ENCODE measurements around the gene ZNF618. TPM values are rescaled to one million over a fixed set of nuclear protein-coding genes. Genes with fewer than 3 reads are reported as not detected.

Gene ZNF618
- polyA plus RNA-seq, 4 donors, result 0.22 to 5.5 (median 1.9) TPM

GRCh38 chr9:113978725-113979342 is 102.7 kb downstream of the ZNF618 start:
- FAIRE-seq, result no peak
- Histone ChIP-seq H3K9me3 (ENCODE audit: control insufficient read depth in 2 of 2, insufficient read depth in 1 of 2, low read depth in 1 of 2, low read length in 1 of 2) (no peaks in the 10 kb centered on the region), H3K27ac (ENCODE audit: low read depth in 1 of 3, low read length in 2 of 3) (no peak overlapping the region), H3K27me3 (ENCODE audit: control insufficient read depth in 3 of 3, insufficient read depth in 3 of 3, low read length in 3 of 3) (no peaks in the 10 kb centered on the region), H3K4me1 (ENCODE audit: control insufficient read depth in 3 of 3, insufficient read depth in 2 of 3, low read depth in 1 of 3, low read length in 2 of 3) (peaks cover 0 to 3% (median 0%) of the 10 kb centered on the region in 3 donors), H3K36me3 (ENCODE audit: control insufficient read depth in 3 of 3, insufficient read depth in 2 of 3, low read depth in 1 of 3, low read length in 3 of 3) (peaks cover 0 to 4% (median 0%) of the 10 kb centered on the region in 3 donors), H3K4me3 (ENCODE audit: low read depth in 1 of 3, low read length in 3 of 3) (no peak overlapping the region)
- 89 to 99% (median 91%) methylated on average over 6 of the region's 6 CpGs for WGBS, 3 donors
- DNase-seq, result no peak

DNA sequence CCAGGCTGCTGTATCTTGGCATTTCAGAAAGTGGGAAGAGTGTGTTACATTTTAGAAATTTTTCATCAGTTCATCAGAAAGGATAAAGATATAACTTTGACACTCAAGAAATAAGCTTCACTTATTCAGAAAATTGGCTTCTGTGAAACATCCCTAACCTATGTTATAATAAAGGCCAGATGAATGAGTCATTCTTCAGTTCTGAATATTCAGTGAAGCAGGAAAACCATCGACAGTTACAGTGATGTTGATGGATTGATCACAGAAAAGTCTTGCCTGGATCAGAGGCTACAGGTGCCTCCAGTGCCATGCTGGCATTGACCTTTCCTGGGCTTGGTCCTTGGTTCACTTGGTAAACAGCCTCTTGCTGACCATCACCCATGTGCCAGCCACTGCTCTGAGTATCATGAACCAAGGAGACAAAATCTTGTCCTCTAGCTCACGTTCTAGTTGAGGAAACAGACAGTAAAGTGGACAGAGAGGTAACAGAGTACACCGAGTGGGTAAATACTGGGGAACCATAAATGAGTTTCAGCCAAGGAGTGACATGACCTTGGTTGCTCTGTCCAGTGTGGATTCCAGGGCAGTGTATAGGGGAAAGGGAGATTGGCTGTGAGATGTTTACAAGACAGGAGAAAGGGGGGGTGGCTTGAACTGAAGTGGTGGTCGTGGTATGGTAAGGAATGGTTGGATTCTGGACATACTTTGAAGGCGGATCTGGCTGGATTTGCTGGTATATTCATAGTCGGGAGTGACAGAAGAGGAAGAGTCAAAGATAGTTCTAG is 103.4 kb downstream of the ZNF618 start:
- Histone ChIP-seq H3K36me3 (ENCODE audit: control insufficient read depth in 3 of 3, insufficient read depth in 2 of 3, low read depth in 1 of 3, low read length in 3 of 3) (peaks cover 0 to 9% (median 0%) of the 10 kb centered on the region in 3 donors), H3K9me3 (ENCODE audit: control insufficient read depth in 2 of 2, insufficient read depth in 1 of 2, low read depth in 1 of 2, low read length in 1 of 2) (no peaks in the 10 kb centered on the region), H3K4me3 (ENCODE audit: low read depth in 1 of 3, low read length in 3 of 3) (no peak overlapping the region), H3K27me3 (ENCODE audit: control insufficient read depth in 3 of 3, insufficient read depth in 3 of 3, low read length in 3 of 3) (no peaks in the 10 kb centered on the region), H3K27ac (ENCODE audit: low read depth in 1 of 3, low read length in 2 of 3) (no peak overlapping the region), H3K4me1 (ENCODE audit: control insufficient read depth in 3 of 3, insufficient read depth in 2 of 3, low read depth in 1 of 3, low read length in 2 of 3) (no peaks in the 10 kb centered on the region)
- DNase-seq, result no peak
- WGBS, 3 donors, result 61 to 88% (median 80%) methylated on average over 6 of the region's 6 CpGs
- FAIRE-seq, result no peak

GRCh38 chr9:113984639-113985380 is 108.7 kb downstream of the ZNF618 start:
- Histone ChIP-seq H3K27ac (ENCODE audit: low read depth in 1 of 3, low read length in 2 of 3) (no peak overlapping the region), H3K36me3 (ENCODE audit: control insufficient read depth in 3 of 3, insufficient read depth in 2 of 3, low read depth in 1 of 3, low read length in 3 of 3) (peaks cover 0 to 44% (median 0%) of the 10 kb centered on the region in 3 donors), H3K4me1 (ENCODE audit: control insufficient read depth in 3 of 3, insufficient read depth in 2 of 3, low read depth in 1 of 3, low read length in 2 of 3) (no peaks in the 10 kb centered on the region), H3K27me3 (ENCODE audit: control insufficient read depth in 3 of 3, insufficient read depth in 3 of 3, low read length in 3 of 3) (no peaks in the 10 kb centered on the region), H3K4me3 (ENCODE audit: low read depth in 1 of 3, low read length in 3 of 3) (no peak overlapping the region), H3K9me3 (ENCODE audit: control insufficient read depth in 2 of 2, insufficient read depth in 1 of 2, low read depth in 1 of 2, low read length in 1 of 2) (no peaks in the 10 kb centered on the region)
- no peak for DNase-seq
- 80 to 95% (median 92%) methylated on average over 10 of the region's 10 CpGs for WGBS, 3 donors
- no peak for FAIRE-seq

DNA sequence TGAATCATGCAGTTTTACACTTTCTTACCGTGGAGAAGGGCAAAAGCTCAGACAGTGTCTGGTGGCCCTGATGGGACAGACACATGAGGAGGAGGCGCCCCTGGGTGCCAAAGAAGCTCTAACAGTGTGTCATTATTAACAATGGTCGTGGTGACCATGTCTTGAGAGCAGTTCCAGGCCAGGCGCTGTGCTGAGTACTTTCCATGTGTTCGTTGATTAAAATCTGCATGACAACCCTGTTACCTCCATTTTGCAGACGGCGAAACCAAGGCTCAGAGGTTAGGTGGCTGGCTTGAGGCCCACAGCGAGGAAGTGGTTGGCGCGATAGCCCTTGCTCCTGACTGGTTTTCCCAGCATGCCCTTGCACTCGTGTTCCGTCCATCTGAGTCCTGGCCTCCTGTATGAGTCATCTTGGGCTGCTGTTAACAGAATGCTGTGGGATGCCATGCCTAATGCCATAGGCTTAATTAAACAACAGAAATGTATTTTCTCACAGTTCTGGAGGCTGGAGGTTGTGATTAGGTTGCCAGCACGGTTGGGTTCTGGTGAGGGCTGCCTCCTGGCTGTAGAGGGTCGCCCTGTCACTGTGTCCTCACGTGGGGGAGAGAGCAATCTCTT is 110.0 kb downstream of the ZNF618 start:
- FAIRE-seq, result no peak
- no peak for DNase-seq

GRCh38 chr9:113986931-113987330 is 110.8 kb downstream of the ZNF618 start:
- Histone ChIP-seq H3K36me3 (ENCODE audit: control insufficient read depth in 3 of 3, insufficient read depth in 2 of 3, low read depth in 1 of 3, low read length in 3 of 3) (peaks cover 0 to 58% (median 0%) of the 10 kb centered on the region in 3 donors), H3K27ac (ENCODE audit: low read depth in 1 of 3, low read length in 2 of 3) (no peak overlapping the region), H3K4me1 (ENCODE audit: control insufficient read depth in 3 of 3, insufficient read depth in 2 of 3, low read depth in 1 of 3, low read length in 2 of 3) (no peaks in the 10 kb centered on the region), H3K27me3 (ENCODE audit: control insufficient read depth in 3 of 3, insufficient read depth in 3 of 3, low read length in 3 of 3) (no peaks in the 10 kb centered on the region), H3K9me3 (ENCODE audit: control insufficient read depth in 2 of 2, insufficient read depth in 1 of 2, low read depth in 1 of 2, low read length in 1 of 2) (no peaks in the 10 kb centered on the region), H3K4me3 (ENCODE audit: low read depth in 1 of 3, low read length in 3 of 3) (no peak overlapping the region)
- WGBS, 3 donors, result 86 to 88% (median 86%) methylated on average over 1 of the region's 1 CpG
- DNase-seq (no peak), FAIRE-seq (no peak)

More for the DNA sequence above, 110.0 kb downstream of the ZNF618 start:
- H3K36me3 ChIP-seq (ENCODE audit: control insufficient read depth in 3 of 3, insufficient read depth in 2 of 3, low read depth in 1 of 3, low read length in 3 of 3), result peaks cover 0 to 56% (median 0%) of the 10 kb centered on the region in 3 donors
- H3K27ac ChIP-seq (ENCODE audit: low read depth in 1 of 3, low read length in 2 of 3), result no peak overlapping the region
- no peaks in the 10 kb centered on the region for H3K27me3 ChIP-seq (ENCODE audit: control insufficient read depth in 3 of 3, insufficient read depth in 3 of 3, low read length in 3 of 3)
- WGBS, 3 donors, result 86 to 89% (median 89%) methylated on average over 15 of the region's 15 CpGs
- H3K9me3 ChIP-seq (ENCODE audit: control insufficient read depth in 2 of 2, insufficient read depth in 1 of 2, low read depth in 1 of 2, low read length in 1 of 2), result no peaks in the 10 kb centered on the region
- no peak overlapping the region for H3K4me3 ChIP-seq (ENCODE audit: low read depth in 1 of 3, low read length in 3 of 3)
- H3K4me1 ChIP-seq (ENCODE audit: control insufficient read depth in 3 of 3, insufficient read depth in 2 of 3, low read depth in 1 of 3, low read length in 2 of 3), result no peaks in the 10 kb centered on the region

GRCh38 chr9:113987526-113987925 is 111.4 kb downstream of the ZNF618 start:
- DNase-seq, result no peak
- Histone ChIP-seq H3K9me3 (ENCODE audit: control insufficient read depth in 2 of 2, insufficient read depth in 1 of 2, low read depth in 1 of 2, low read length in 1 of 2) (no peaks in the 10 kb centered on the region), H3K4me3 (ENCODE audit: low read depth in 1 of 3, low read length in 3 of 3) (no peak overlapping the region), H3K27me3 (ENCODE audit: control insufficient read depth in 3 of 3, insufficient read depth in 3 of 3, low read length in 3 of 3) (no peaks in the 10 kb centered on the region), H3K27ac (ENCODE audit: low read depth in 1 of 3, low read length in 2 of 3) (no peak overlapping the region), H3K4me1 (ENCODE audit: control insufficient read depth in 3 of 3, insufficient read depth in 2 of 3, low read depth in 1 of 3, low read length in 2 of 3) (no peaks in the 10 kb centered on the region), H3K36me3 (ENCODE audit: control insufficient read depth in 3 of 3, insufficient read depth in 2 of 3, low read depth in 1 of 3, low read length in 3 of 3) (peaks cover 0 to 61% (median 0%) of the 10 kb centered on the region in 3 donors)
- WGBS, 3 donors, result 85 to 91% (median 88%) methylated on average over 12 of the region's 12 CpGs
- FAIRE-seq, result no peak

DNA sequence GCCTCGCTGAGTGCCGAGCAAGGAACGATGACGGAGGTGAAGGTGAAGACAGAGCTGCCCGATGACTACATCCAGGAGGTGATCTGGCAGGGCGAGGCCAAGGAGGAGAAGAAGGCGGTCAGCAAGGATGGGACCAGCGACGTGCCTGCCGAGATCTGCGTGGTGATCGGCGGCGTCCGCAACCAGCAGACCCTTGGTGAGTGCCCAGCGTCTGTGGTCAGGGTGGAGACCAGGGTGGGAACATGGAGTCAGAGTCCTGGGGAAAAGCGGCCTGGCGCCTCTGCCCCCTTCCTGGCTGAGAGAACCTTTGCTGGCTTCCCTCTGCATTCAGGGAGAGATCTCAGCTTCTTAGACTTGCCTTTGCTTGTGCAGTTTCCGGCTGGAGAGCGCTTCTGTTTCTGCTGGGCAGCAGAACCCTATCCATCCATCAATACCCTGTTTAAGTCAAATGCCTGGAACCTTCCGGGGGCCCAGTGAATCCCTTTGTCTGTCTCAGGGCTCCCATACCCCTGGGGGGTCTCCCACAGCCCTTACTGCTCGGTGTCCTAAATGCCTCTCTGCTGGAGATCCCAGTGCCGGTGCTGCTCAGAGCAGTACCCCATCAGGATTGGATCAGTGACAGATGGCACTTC is 112.4 kb downstream of the ZNF618 start:
- no peak for DNase-seq
- no peak for FAIRE-seq
- Histone ChIP-seq H3K36me3 (ENCODE audit: control insufficient read depth in 3 of 3, insufficient read depth in 2 of 3, low read depth in 1 of 3, low read length in 3 of 3) (peaks cover 0 to 66% (median 0%) of the 10 kb centered on the region in 3 donors), H3K27ac (ENCODE audit: low read depth in 1 of 3, low read length in 2 of 3) (no peak overlapping the region), H3K4me1 (ENCODE audit: control insufficient read depth in 3 of 3, insufficient read depth in 2 of 3, low read depth in 1 of 3, low read length in 2 of 3) (no peaks in the 10 kb centered on the region), H3K9me3 (ENCODE audit: control insufficient read depth in 2 of 2, insufficient read depth in 1 of 2, low read depth in 1 of 2, low read length in 1 of 2) (no peaks in the 10 kb centered on the region), H3K27me3 (ENCODE audit: control insufficient read depth in 3 of 3, insufficient read depth in 3 of 3, low read length in 3 of 3) (no peaks in the 10 kb centered on the region), H3K4me3 (ENCODE audit: low read depth in 1 of 3, low read length in 3 of 3) (no peak overlapping the region)
- 94 to 95% (median 95%) methylated on average over 23 of the region's 23 CpGs for WGBS, 3 donors
